GM21526 (cell line): ENCODE results near the gene KCNG4.

Experiments
- ATAC-seq: cut with Tn5 transposase; IDR thresholded peaks from one replicate; pipeline ENCODE4 v1.9.1; 2021; ENCODE audit warnings: moderate library complexity; ENCODE audit not compliant: unreplicated experiment, low FRiP score

Gene KCNG4

GRCh38 chr16:84267380-84267779 is 27.6 kb upstream of the KCNG4 start:
- no peak for ATAC-seq

- ATAC-seq, result no peak
These were observed 26.6 kb upstream of the KCNG4 start for GRCh38 chr16:84266451-84266850.

DNA sequence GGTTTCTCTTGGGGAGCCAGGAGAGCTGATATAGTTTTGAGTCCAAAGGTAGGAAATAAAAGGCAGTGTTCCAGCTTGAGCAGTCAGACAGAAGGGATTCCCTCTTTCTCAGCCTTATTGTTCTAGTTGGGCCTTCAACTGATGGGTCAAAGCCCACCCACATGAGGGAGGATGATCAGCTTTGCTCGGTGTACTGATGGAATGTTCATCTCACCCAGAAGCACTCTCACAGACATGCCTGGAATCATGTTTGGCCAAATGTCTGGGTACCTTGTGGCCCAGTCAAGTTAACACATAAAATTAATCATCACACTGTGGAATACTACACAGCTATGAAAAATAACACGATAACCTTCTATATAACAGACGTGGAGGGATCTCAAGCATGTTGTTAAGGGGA is 23.1 kb upstream of the KCNG4 start:
- no peak for ATAC-seq

- no peak for ATAC-seq
These were observed 22.2 kb upstream of the KCNG4 start for GRCh38 chr16:84262031-84262430.

GRCh38 chr16:84260766-84261554 is 21.1 kb upstream of the KCNG4 start:
- no peak for ATAC-seq

- ATAC-seq, result no peak
These were observed 19.9 kb upstream of the KCNG4 start for GRCh38 chr16:84259691-84260090.

GRCh38 chr16:84258266-84258665 is 18.5 kb upstream of the KCNG4 start:
- no peak for ATAC-seq

DNA sequence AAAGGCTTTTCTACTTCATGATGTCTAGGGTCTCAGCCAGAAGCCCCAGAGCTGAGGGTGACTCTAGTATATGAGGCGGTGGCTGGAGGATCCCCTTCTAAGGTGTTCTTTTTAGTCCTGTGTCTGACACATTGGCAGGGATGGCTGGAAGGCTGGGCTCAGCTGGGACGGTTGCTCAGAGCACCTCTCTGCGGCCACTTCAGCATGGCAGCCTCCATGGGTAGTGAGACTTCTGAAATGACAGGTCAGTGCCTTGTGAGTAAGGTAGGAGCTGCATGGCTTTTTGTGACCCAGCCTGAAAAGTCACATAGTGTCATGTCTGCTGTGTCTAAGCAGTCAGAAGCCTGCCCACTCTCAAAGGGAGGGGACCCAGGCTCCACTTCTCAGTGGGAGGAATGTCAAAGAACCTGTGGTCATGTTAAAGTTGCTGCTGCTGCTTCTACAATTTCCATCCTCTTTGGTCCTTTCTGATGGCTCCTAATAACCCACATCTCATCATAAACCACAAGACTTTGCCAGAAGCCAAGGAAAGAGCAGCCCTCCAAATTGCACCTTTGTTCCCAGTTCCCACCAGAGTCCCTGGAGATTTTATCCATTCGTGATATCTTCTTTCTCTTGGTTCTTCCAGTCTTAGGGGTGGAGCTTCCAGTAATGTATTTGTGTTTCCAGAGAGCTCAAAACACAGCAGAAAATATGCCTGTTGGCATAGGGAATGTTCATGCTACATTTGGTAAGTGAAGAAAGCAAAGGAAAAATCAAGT is 15.4 kb upstream of the KCNG4 start:
- no peak for ATAC-seq

DNA sequence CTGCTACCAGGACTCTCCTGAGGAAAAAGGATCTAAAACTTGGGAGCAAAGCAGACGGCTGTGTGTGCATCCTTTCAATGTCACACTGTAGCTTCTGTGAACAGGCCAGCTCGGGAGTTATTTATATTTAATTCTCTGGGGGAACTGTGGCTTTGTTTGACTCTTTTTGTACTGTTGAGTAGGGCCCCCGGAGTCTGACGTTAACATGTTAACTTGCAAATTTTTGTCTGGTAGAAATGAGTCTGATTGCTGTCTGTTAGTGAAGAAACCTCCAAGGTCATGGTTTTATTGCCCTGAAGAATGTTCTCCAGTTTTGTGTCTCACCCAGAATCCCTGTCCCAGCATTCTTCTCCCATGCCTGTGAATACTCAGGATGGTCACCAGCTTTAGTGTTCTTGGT is 14.2 kb upstream of the KCNG4 start:
- no peak for ATAC-seq

- no peak for ATAC-seq
These were observed 13.4 kb upstream of the KCNG4 start for GRCh38 chr16:84253173-84253572.

- ATAC-seq, result no peak
These were observed 12.4 kb upstream of the KCNG4 start for GRCh38 chr16:84252184-84252583.

DNA sequence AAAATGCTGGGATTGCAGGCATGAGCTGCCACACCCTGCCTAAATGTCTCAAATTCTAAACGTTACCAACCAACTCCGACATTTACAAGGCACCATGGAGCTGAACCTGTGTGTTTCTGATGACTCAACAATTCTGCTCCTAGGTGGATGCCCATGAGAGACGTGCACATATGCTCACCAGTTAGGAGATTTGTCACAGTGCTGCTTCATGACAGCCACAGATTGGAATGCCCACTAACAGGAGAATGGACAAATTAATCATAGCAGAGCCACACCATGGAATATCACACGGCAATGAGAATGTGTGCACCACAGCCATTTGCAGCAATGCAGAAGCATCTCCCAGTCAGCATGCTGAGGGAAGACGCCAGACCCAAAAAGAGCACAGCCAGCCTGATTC is 8.0 kb upstream of the KCNG4 start:
- no peak for ATAC-seq

GRCh38 chr16:84247331-84247730 is 7.5 kb upstream of the KCNG4 start:
- no peak for ATAC-seq

GRCh38 chr16:84246679-84247077 is 6.9 kb upstream of the KCNG4 start:
- ATAC-seq, result no peak

GRCh38 chr16:84245956-84246678 is 6.3 kb upstream of the KCNG4 start:
- ATAC-seq, result no peak

DNA sequence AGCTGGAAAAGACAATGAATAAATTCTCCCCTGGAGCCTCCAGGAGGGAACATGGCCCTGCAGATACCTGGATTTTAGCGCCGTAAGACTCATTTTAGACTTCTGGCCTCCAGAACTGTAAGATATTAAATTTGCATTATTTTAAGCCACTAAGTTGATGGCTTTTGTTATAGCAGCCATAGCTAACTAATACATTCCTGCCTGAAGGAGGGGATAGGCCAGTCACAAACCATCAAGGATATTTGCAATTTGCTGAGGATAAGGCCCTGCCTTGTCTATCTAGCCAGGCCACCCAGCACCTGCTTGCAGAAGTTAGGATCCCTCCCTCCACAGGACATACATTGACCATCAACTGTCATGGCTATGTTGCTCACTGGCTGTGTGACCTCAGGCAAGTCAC is 4.9 kb upstream of the KCNG4 start:
- no peak for ATAC-seq

DNA sequence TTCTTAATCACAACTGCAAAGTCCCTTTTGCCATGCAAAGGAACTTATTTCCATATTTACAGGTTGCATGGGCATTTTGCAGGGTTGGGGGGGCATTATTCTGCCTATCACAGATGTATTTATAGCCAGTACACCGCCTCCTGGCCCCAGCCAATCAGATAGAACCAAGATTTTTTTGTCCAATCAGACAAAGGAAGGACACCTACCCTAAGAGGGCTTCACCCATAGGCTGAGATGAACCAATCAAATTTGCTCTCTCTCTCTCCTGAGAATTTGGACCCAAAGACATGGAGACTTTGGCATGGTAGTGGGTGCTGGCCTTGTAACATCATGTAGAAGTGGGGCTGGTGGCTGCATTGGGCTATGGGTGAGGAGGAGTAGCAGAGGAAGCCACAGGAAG is 3.9 kb upstream of the KCNG4 start:
- no peak for ATAC-seq

- no peak for ATAC-seq
These were observed 3.0 kb upstream of the KCNG4 start for GRCh38 chr16:84242839-84243238.

DNA sequence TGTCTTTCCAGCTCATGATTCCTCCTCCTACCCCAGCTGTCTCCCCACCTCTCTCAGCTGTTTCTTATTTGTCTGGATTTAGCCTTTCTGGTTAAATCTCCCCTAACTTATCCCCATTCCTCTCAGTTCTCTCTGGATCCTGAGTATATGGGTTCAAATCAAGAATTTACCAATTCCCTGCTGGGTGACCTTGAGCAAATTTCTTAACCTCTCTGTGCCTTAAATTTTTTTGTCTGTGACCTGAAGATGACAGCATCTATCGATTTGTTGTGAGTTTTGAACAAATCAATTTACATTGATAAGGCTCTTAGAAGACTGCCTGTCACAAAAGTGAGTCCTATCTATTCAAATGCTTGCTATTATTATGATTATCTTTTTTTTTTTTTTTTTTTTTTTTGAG is 2.0 kb upstream of the KCNG4 start:
- no peak for ATAC-seq

DNA sequence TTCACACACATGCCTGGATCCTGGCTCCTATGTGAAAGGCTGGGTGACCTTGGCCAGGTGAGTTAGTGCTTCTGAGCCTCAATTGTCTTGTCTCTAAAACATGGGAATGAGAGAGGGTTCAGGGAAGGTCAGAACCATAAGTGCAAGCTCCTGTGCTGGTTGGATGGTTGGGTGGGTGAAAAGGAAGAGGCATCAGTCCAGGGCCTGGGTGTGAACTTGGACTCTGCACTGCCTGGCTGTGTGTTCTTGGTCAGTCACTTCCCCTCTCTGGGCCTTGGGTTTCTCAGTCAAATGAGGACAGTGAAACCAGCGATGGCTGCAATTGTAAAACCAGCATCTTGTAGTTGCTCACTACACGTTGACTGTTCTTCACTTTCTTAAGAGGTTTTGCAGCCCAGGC is 643 bp upstream of the KCNG4 start:
- ATAC-seq, result no peak

DNA sequence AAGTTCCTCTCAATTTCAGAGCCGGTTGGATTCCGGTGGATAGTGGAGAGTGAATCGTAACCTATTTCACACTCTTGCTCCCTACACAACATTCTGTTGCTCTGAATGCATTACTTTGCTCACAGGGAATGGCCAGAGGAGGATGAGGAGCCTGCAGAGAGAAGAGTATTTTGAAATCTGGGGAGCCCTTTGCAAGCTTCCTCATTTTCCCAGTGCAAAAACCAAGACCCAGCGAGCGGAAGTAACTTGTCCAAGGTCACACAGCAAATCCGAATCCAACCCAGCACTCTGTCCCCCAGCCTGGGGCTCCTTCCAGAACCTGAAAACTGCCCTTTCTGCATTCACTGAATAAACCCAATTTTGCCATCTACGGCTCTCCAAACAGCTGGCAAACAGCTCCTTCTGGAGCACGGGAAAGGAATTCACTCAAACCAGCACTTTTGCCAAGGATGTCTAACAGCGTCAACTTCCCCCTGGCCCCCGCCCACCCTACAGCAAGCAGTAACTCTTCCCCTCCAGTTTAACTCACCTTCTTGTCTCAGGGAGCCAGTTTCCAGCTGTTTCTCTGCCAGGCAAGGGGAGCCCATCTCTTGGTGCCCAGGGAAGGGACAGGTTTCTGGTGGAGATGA is 557 bp downstream of the KCNG4 start:
- no peak for ATAC-seq
